B cell (primary cell): ENCODE data around the gene DRC7.

Source experiments
- CTCF ChIP-seq: fragments of 200-600 bp; IDR thresholded peaks from one replicate; pipeline ENCODE4 v1.8.0; 2022; ENCODE audit warnings: antibody characterized with exemption, mild to moderate bottlenecking
- EZH2 ChIP-seq: IDR thresholded peaks from 2 replicates; pipeline ENCODE4 v1.6.1; 2012; ENCODE audit warnings: borderline replicate concordance, low read depth, mild to moderate bottlenecking, moderate library complexity, low read length; ENCODE audit not compliant: insufficient read depth, poor library complexity, severe bottlenecking

GRCh38 chr16:57738844-57739243 lies 44.2 kb downstream of the DRC7 start:
- no peak for TF ChIP-seq CTCF
- TF ChIP-seq EZH2 = no peak
